HUES48 (cell line): ENCODE results near the gene DDN.
A peak's percentile ranks its signal among the peaks of the same experiment; 100 is the strongest.

Source experiments
- H3K27ac ChIP-seq: one replicate; pipeline ENCODE4 v1.7.0; 2013; ENCODE audit warnings: low read depth, low read length, inconsistent platforms
- H3K27me3 ChIP-seq: 2 replicates; pipeline ENCODE4 v1.6.1; 2013; ENCODE audit warnings: mild to moderate bottlenecking, low read length; ENCODE audit not compliant: control insufficient read depth, insufficient read depth
- H3K36me3 ChIP-seq: 2 replicates; pipeline ENCODE4 v1.6.1; 2013; ENCODE audit warnings: low read length; ENCODE audit not compliant: control insufficient read depth, insufficient read depth
- H3K4me1 ChIP-seq: 2 replicates; pipeline ENCODE4 v1.6.1; 2013; ENCODE audit warnings: mild to moderate bottlenecking, low read length; ENCODE audit not compliant: control insufficient read depth, insufficient read depth
- H3K4me3 ChIP-seq: 2 replicates; pipeline ENCODE4 v1.5.1; 2013; ENCODE audit warnings: mild to moderate bottlenecking, low read depth, low read length
- H3K9ac ChIP-seq: 2 replicates; pipeline ENCODE4 v1.6.1; 2013; ENCODE audit warnings: mild to moderate bottlenecking, low read depth, low read length, moderate library complexity
- H3K9me3 ChIP-seq: 2 replicates; pipeline ENCODE4 v1.6.1; 2013; ENCODE audit warnings: low read length; ENCODE audit not compliant: control insufficient read depth, insufficient read depth

Gene DDN

GRCh38 chr12:49021292-49021915 lies 22.2 kb upstream of the DDN start:
- no peak overlapping the region for H3K27ac ChIP-seq
- H3K4me1 ChIP-seq, result peaks cover 14% of the 10 kb centered on the region
- no peak overlapping the region for H3K4me3 ChIP-seq
- H3K9ac ChIP-seq, result no peak overlapping the region
- H3K27me3 ChIP-seq, result no peaks in the 10 kb centered on the region
- peaks cover 52% of the 10 kb centered on the region for H3K36me3 ChIP-seq
- H3K9me3 ChIP-seq, result no peaks in the 10 kb centered on the region

- no peaks in the 10 kb centered on the region for H3K9me3 ChIP-seq
- no peak overlapping the region for H3K9ac ChIP-seq
These were observed 21.3 kb upstream of the DDN start for GRCh38 chr12:49020441-49020840.

GRCh38 chr12:49019443-49020324 lies 20.5 kb upstream of the DDN start:
- Histone ChIP-seq H3K4me1 (peaks cover 14% of the 10 kb centered on the region), H3K36me3 (peaks cover 35% of the 10 kb centered on the region), H3K9ac (0 out of 2 replicates have a peak overlapping the region, but pooled peaks have one; percentile 93), H3K4me3 (peak overlapping the region; percentile 85), H3K27me3 (no peaks in the 10 kb centered on the region), H3K27ac (peak overlapping the region; percentile 95), H3K9me3 (no peaks in the 10 kb centered on the region)

More at GRCh38 chr12:49020441-49020840, 21.3 kb upstream of the DDN start:
- Histone ChIP-seq H3K4me3 (no peak overlapping the region), H3K27ac (no peak overlapping the region), H3K4me1 (peaks cover 14% of the 10 kb centered on the region), H3K27me3 (no peaks in the 10 kb centered on the region), H3K36me3 (peaks cover 43% of the 10 kb centered on the region)

- peaks cover 29% of the 10 kb centered on the region for H3K36me3 ChIP-seq
- peak overlapping the region; percentile 93 for H3K9ac ChIP-seq
- peak overlapping the region; percentile 95 for H3K27ac ChIP-seq
- no peaks in the 10 kb centered on the region for H3K27me3 ChIP-seq
- H3K4me1 ChIP-seq, result peaks cover 14% of the 10 kb centered on the region
- H3K4me3 ChIP-seq, result peak overlapping the region; percentile 85
- no peaks in the 10 kb centered on the region for H3K9me3 ChIP-seq
These were observed 19.9 kb upstream of the DDN start for GRCh38 chr12:49019120-49019430.

GRCh38 chr12:49018261-49019119 lies 19.3 kb upstream of the DDN start, which contains the start of gene PRKAG1:
Gene PRKAG1, minus strand, starts transcription at chr12:49018776. Its CDS starts 36 bp downstream, at chr12:49018740.
- H3K36me3 ChIP-seq, result peaks cover 24% of the 10 kb centered on the region

GRCh38 chr12:49017891-49018260 lies 18.7 kb upstream of the DDN start:
- Histone ChIP-seq H3K9ac (peak overlapping the region; percentile 86), H3K27ac (peak overlapping the region; percentile 95), H3K4me1 (peaks cover 14% of the 10 kb centered on the region), H3K36me3 (peaks cover 18% of the 10 kb centered on the region), H3K9me3 (no peaks in the 10 kb centered on the region), H3K27me3 (no peaks in the 10 kb centered on the region), H3K4me3 (peak overlapping the region; percentile 85)

More at GRCh38 chr12:49018261-49019119, 19.3 kb upstream of the DDN start, which contains the start of gene PRKAG1:
- peak within 1 kb of the TSS; percentile 93 for H3K9ac ChIP-seq
- peak within 1 kb of the TSS; percentile 85 for H3K4me3 ChIP-seq
- no peaks in the 10 kb centered on the region for H3K27me3 ChIP-seq
- peaks cover 14% of the 10 kb centered on the region for H3K4me1 ChIP-seq
- peak within 1 kb of the TSS; percentile 95 for H3K27ac ChIP-seq
- H3K9me3 ChIP-seq, result no peaks in the 10 kb centered on the region

GRCh38 chr12:49015196-49015595 lies 16.0 kb upstream of the DDN start:
- Histone ChIP-seq H3K9ac (no peak overlapping the region), H3K27me3 (no peaks in the 10 kb centered on the region), H3K36me3 (0 out of 2 replicates have a peak, but pooled peaks cover 3% of the 10 kb centered on the region), H3K27ac (no peak overlapping the region), H3K4me1 (peaks cover 14% of the 10 kb centered on the region), H3K4me3 (no peak overlapping the region), H3K9me3 (no peaks in the 10 kb centered on the region)

- no peaks in the 10 kb centered on the region for H3K9me3 ChIP-seq
- H3K36me3 ChIP-seq, result 0 out of 2 replicates have a peak, but pooled peaks cover 3% of the 10 kb centered on the region
- H3K4me1 ChIP-seq, result peaks cover 14% of the 10 kb centered on the region
- no peak overlapping the region for H3K9ac ChIP-seq
- H3K27me3 ChIP-seq, result no peaks in the 10 kb centered on the region
- H3K27ac ChIP-seq, result no peak overlapping the region
- H3K4me3 ChIP-seq, result no peak overlapping the region
These were observed 15.4 kb upstream of the DDN start for GRCh38 chr12:49014547-49014946.

- no peak overlapping the region for H3K9ac ChIP-seq
These were observed 14.3 kb upstream of the DDN start for GRCh38 chr12:49013428-49013827.

GRCh38 chr12:49012739-49013138 lies 13.6 kb upstream of the DDN start:
- H3K36me3 ChIP-seq, result 0 out of 2 replicates have a peak, but pooled peaks cover 3% of the 10 kb centered on the region
- no peaks in the 10 kb centered on the region for H3K27me3 ChIP-seq
- H3K4me3 ChIP-seq, result no peak overlapping the region
- H3K9me3 ChIP-seq, result no peaks in the 10 kb centered on the region
- peaks cover 8% of the 10 kb centered on the region; the same call in 1 of the 2 replicates for H3K4me1 ChIP-seq
- H3K9ac ChIP-seq, result no peak overlapping the region
- no peak overlapping the region for H3K27ac ChIP-seq

More at GRCh38 chr12:49013428-49013827, 14.3 kb upstream of the DDN start:
- Histone ChIP-seq H3K36me3 (0 out of 2 replicates have a peak, but pooled peaks cover 3% of the 10 kb centered on the region), H3K9me3 (no peaks in the 10 kb centered on the region), H3K27me3 (no peaks in the 10 kb centered on the region), H3K27ac (no peak overlapping the region), H3K4me1 (peaks cover 12% of the 10 kb centered on the region; the same call in 1 of the 2 replicates), H3K4me3 (no peak overlapping the region)
